ENCODE measurements around the gene CACNA1G.

CACNA1G gene

GRCh38 chr17:50534222-50534978 is 26.1 kb upstream of the CACNA1G start:
- DNase-seq: no peak

GRCh38 chr17:50534979-50535326 is 25.6 kb upstream of the CACNA1G start:
- DNase-seq: no peak

- no peak for DNase-seq
These were observed 25.1 kb upstream of the CACNA1G start for GRCh38 chr17:50535407-50535806.

- DNase-seq: no peak
These were observed 23.6 kb upstream of the CACNA1G start for GRCh38 chr17:50536683-50537646.

- no peak for DNase-seq
These were observed 22.6 kb upstream of the CACNA1G start for GRCh38 chr17:50537721-50538548.

GRCh38 chr17:50538549-50539410 is 21.7 kb upstream of the CACNA1G start:
- DNase-seq: no peak

GRCh38 chr17:50539762-50540559 is 20.6 kb upstream of the CACNA1G start:
- no peak for DNase-seq

- DNase-seq: no peak
These were observed 19.7 kb upstream of the CACNA1G start for GRCh38 chr17:50540560-50541401.

GRCh38 chr17:50541402-50541715 is 19.2 kb upstream of the CACNA1G start:
- DNase-seq: no peak

- peak; percentile 35 to 76 for DNase-seq
These were observed 18.5 kb upstream of the CACNA1G start for GRCh38 chr17:50541716-50542688.

GRCh38 chr17:50542795-50543774 is 17.4 kb upstream of the CACNA1G start:
- DNase-seq: no peak

GRCh38 chr17:50544516-50544915 is 16.0 kb upstream of the CACNA1G start:
- DNase-seq: no peak

GRCh38 chr17:50545311-50545710 is 15.2 kb upstream of the CACNA1G start:
- DNase-seq: no peak

- no peak for DNase-seq
These were observed 13.8 kb upstream of the CACNA1G start for GRCh38 chr17:50546701-50547034.

- peak; percentile 33 to 72 for DNase-seq
These were observed 13.3 kb upstream of the CACNA1G start, which contains the start of gene SPATA20 for GRCh38 chr17:50547035-50547735. SPATA20 (plus strand) TSS chr17:50547174; CDS start chr17:50547209, 35 bp downstream.

GRCh38 chr17:50547736-50548083 is 12.8 kb upstream of the CACNA1G start:
- no peak for DNase-seq

GRCh38 chr17:50548831-50549230 is 11.7 kb upstream of the CACNA1G start:
- DNase-seq: no peak

Data from bone marrow (tissue), 2 donors.